ENCODE results near the gene EEF1AKMT2.
"Not testable (repeated sequence)": the region's sequence is repeated elsewhere in the genome, so short reads cannot be mapped to it uniquely, and the experiment has no call there.

EEF1AKMT2 gene

DNA sequence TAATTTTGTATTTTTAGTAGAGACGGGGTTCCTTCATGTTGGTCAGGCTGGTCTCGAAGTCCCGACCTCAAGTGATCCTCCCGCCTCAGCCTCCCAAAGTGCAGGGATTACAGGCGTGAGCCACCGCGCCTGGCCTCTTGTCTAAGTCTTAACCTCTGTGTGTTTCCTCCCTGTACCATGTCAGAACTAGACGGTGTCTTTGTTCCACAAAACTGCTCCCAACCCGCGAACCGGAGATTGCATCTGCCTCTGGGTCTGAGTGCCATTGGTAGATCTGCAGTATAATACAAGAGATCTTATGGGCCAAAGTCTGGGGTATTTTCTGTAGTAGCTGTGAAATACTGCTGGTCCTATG, 1.3 kb upstream of the EEF1AKMT2 start:
- H3K27ac Mint-ChIP-seq: peak overlapping the region; percentile 83
- H3K4me3 Mint-ChIP-seq: peak overlapping the region; percentile 98
- peaks cover 3% of the 10 kb centered on the region for H3K36me3 Mint-ChIP-seq
- H3K27me3 Mint-ChIP-seq: no peaks in the 10 kb centered on the region
- peaks cover 21% of the 10 kb centered on the region for H3K4me1 Mint-ChIP-seq
- H3K9me3 Mint-ChIP-seq: no peaks in the 10 kb centered on the region

- not testable (repeated sequence) for H3K27ac Mint-ChIP-seq, H3K4me1 Mint-ChIP-seq, H3K4me3 Mint-ChIP-seq, H3K9me3 Mint-ChIP-seq, H3K36me3 Mint-ChIP-seq, H3K27me3 Mint-ChIP-seq
These were observed 8.8 kb downstream of the EEF1AKMT2 start for GRCh38 chr10:124782900-124783299.

GRCh38 chr10:124768791-124769190, 22.9 kb downstream of the EEF1AKMT2 start:
- H3K36me3 Mint-ChIP-seq: peaks cover 21% of the 10 kb centered on the region

DNA sequence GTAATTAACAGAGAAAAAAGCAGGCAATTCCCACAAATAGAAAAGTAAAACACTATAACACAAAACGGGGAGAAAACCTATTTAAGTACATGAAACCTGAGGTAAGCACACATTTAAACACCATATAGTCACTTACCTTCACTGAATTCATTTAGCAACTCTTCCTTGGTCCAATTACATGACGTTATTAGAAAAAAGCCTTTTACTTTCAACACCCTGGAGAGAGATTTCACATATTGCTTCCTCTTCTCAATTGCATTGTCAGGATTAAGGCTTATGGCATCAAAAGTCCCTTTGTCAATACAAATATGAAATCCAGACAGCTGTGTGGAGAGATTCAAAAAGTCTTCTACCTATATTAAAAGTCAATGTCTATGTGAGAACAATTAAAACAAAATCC, 26.4 kb downstream of the EEF1AKMT2 start:
- no peaks in the 10 kb centered on the region for H3K9me3 Mint-ChIP-seq
- no peaks in the 10 kb centered on the region for H3K27me3 Mint-ChIP-seq
- peaks cover 8% of the 10 kb centered on the region for H3K36me3 Mint-ChIP-seq

More at GRCh38 chr10:124768791-124769190, 22.9 kb downstream of the EEF1AKMT2 start:
- Mint-ChIP-seq H3K4me3 (no peak overlapping the region), H3K4me1 (no peaks in the 10 kb centered on the region), H3K9me3 (no peaks in the 10 kb centered on the region), H3K27me3 (no peaks in the 10 kb centered on the region), H3K27ac (no peak overlapping the region)

DNA sequence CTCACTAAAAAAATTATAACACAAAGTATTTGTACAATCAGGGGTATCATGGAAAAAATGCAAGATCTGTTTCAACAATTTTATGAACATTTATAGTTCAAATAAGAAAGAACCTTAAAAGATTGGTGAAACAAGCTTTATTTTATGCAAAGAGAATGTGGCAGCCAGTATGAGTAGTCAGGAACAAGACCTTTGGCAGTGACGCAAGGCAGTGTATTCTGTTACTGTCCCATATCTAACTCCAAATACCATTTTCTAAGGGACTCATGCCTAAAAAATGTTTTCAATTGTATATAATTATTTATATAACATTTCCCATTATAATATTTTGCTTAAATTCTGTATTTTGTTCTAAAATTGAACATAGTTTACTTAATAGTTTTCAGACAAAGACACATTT, 28.4 kb downstream of the EEF1AKMT2 start:
- Mint-ChIP-seq H3K9me3 (no peaks in the 10 kb centered on the region), H3K4me3 (no peak overlapping the region), H3K36me3 (peaks cover 11% of the 10 kb centered on the region)

More for the DNA sequence above, 26.4 kb downstream of the EEF1AKMT2 start:
- Mint-ChIP-seq H3K4me1 (no peaks in the 10 kb centered on the region), H3K4me3 (no peak overlapping the region), H3K27ac (no peak overlapping the region)

GRCh38 chr10:124762281-124762680, 29.4 kb downstream of the EEF1AKMT2 start:
- no peaks in the 10 kb centered on the region for H3K9me3 Mint-ChIP-seq
- no peaks in the 10 kb centered on the region for H3K27me3 Mint-ChIP-seq
- H3K4me1 Mint-ChIP-seq: peaks cover 5% of the 10 kb centered on the region
- no peak overlapping the region for H3K27ac Mint-ChIP-seq
- peaks cover 9% of the 10 kb centered on the region for H3K36me3 Mint-ChIP-seq
- H3K4me3 Mint-ChIP-seq: no peak overlapping the region

More for the DNA sequence above, 28.4 kb downstream of the EEF1AKMT2 start:
- peaks cover 5% of the 10 kb centered on the region for H3K4me1 Mint-ChIP-seq
- no peak overlapping the region for H3K27ac Mint-ChIP-seq
- H3K27me3 Mint-ChIP-seq: no peaks in the 10 kb centered on the region

DNA sequence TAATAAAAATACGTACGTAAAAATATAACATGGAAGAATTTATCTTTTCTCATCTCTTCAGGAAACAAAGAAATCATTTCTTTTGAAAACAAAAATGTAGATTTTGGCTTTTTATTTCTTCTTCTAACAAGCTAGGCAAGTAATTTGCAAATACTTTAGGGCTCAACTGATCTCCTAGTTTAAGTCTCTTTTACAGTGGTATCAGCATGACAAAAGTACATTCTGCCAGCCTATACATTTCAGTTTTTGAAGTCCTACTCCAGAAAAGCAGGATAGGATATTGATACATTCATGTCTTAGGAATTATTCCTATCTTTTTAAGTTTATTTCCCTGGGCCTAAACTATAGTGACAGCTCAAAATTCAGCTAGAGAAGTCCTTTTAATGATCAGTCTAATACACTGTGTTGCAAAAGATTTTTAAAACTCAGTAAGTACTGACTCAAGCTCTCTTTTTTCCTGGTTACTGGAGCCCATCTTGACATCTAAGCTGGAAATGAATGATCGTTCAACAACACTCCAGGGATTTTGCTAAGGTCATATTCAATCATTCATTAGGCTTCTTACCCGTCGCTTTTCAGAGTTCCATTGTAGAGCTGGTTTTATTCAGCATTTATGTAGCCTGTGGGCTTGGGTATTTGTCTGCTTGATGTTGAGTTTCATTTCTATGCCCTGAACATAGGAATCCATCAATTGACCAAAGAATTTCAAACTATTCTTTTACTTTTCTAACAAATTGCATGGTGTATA, 35.4 kb downstream of the EEF1AKMT2 start:
- peaks cover 5% of the 10 kb centered on the region for H3K36me3 Mint-ChIP-seq

DNA sequence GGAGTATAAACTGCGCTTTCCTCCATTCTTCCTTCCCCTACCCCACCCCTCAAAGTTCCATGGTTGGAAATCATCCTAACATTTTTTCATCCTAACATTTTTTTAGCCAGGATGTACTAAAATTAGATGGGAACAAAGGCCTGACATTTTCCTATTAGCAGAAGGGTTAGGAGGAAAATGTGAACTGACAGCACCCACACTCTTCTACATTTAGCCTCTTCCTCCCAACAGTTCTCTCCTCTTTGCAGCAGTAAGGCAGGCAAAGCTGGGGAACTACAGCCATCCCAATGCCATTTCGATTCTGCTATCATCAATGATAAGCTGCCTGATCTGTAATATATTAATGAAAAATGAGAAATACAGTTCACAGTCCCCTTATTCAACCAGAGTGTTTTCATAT, 36.1 kb downstream of the EEF1AKMT2 start:
- Mint-ChIP-seq H3K36me3 (peaks cover 5% of the 10 kb centered on the region), H3K4me1 (peaks cover 5% of the 10 kb centered on the region), H3K27me3 (no peaks in the 10 kb centered on the region), H3K4me3 (no peak overlapping the region), H3K27ac (no peak overlapping the region), H3K9me3 (no peaks in the 10 kb centered on the region)

More for the DNA sequence above, 35.4 kb downstream of the EEF1AKMT2 start:
- H3K4me1 Mint-ChIP-seq: peaks cover 5% of the 10 kb centered on the region
- no peak overlapping the region for H3K27ac Mint-ChIP-seq
- no peaks in the 10 kb centered on the region for H3K9me3 Mint-ChIP-seq
- H3K4me3 Mint-ChIP-seq: no peak overlapping the region
- H3K27me3 Mint-ChIP-seq: no peaks in the 10 kb centered on the region

- H3K27me3 Mint-ChIP-seq: no peaks in the 10 kb centered on the region
- no peak overlapping the region for H3K27ac Mint-ChIP-seq
- H3K4me1 Mint-ChIP-seq: peaks cover 8% of the 10 kb centered on the region
- H3K4me3 Mint-ChIP-seq: no peak overlapping the region
- peaks cover 2% of the 10 kb centered on the region for H3K36me3 Mint-ChIP-seq
- H3K9me3 Mint-ChIP-seq: no peaks in the 10 kb centered on the region
These were observed 37.5 kb downstream of the EEF1AKMT2 start for GRCh38 chr10:124754227-124754626.

- Mint-ChIP-seq H3K27me3 (no peaks in the 10 kb centered on the region), H3K9me3 (no peaks in the 10 kb centered on the region), H3K36me3 (no peaks in the 10 kb centered on the region), H3K4me3 (no peak overlapping the region), H3K4me1 (peaks cover 24% of the 10 kb centered on the region), H3K27ac (peak overlapping the region; percentile 46)
These were observed 42.6 kb downstream of the EEF1AKMT2 start for GRCh38 chr10:124748953-124749645.

GRCh38 chr10:124748166-124748565, 43.5 kb downstream of the EEF1AKMT2 start:
- Mint-ChIP-seq H3K27ac (peak overlapping the region; percentile 46), H3K4me3 (no peak overlapping the region), H3K4me1 (peaks cover 24% of the 10 kb centered on the region), H3K27me3 (no peaks in the 10 kb centered on the region), H3K9me3 (no peaks in the 10 kb centered on the region), H3K36me3 (no peaks in the 10 kb centered on the region)

DNA sequence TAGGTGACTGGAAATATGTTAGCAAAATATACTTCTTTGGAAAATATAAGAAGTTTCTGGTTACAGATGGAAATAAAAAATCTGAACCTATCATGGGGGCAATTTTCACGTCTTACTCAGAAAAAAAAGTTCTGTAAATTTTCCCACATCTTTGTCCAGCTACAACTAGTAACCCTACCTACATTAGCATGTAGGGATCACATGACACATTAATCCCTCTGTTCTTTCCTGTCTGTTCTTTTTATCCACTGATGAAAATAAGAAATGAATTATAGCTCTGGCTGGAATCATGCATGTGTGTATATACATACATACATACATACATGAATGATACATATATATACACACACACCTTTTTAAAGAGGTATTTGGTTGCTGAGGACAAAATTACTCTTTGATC, 43.9 kb downstream of the EEF1AKMT2 start:
- no peaks in the 10 kb centered on the region for H3K9me3 Mint-ChIP-seq
- H3K27me3 Mint-ChIP-seq: no peaks in the 10 kb centered on the region
- no peaks in the 10 kb centered on the region for H3K36me3 Mint-ChIP-seq
- H3K4me1 Mint-ChIP-seq: peaks cover 26% of the 10 kb centered on the region
- no peak overlapping the region for H3K4me3 Mint-ChIP-seq
- no peak overlapping the region for H3K27ac Mint-ChIP-seq

DNA sequence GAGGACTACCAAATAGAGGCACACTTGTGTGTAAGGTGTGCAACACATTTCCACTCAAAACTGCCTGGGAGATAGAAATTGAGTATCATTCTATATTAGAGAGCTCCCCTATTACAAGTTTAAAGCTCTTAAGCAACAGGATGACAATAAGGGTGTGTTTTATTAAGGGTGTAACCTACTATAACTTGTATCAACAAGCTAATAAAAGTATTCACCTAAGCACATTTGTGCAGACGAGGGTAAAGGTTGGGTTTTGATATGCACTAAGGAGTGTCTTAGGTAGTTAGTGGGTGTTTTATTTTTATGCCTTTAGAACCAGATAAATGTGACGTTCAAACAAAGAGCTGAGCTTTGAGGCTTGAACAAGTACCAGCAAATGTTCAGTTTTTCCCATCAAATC, 44.7 kb downstream of the EEF1AKMT2 start:
- Mint-ChIP-seq H3K36me3 (no peaks in the 10 kb centered on the region), H3K4me1 (peaks cover 34% of the 10 kb centered on the region), H3K27me3 (no peaks in the 10 kb centered on the region), H3K27ac (no peak overlapping the region), H3K4me3 (no peak overlapping the region), H3K9me3 (no peaks in the 10 kb centered on the region)

DNA sequence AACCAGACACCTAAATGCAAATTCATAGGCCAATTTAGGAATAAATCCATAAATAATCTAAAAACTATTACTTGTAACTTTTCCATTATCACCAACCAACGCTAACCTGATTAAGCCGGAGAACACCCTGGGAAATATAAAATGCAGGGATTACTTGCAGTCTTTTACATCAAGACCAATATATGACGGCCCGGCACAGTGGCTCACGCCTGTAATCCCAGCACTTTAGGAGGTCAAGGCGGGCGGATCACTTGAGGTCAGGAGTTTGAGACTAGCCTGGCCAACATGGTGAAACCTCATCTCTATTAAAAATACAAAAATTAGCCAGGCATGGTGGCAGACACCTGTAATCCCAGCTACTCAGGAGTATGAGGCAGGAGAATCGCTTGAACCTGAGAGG, 45.2 kb downstream of the EEF1AKMT2 start:
- not testable (repeated sequence) for H3K36me3 Mint-ChIP-seq, H3K27ac Mint-ChIP-seq, H3K27me3 Mint-ChIP-seq, H3K9me3 Mint-ChIP-seq, H3K4me3 Mint-ChIP-seq
- H3K4me1 Mint-ChIP-seq: peaks cover 39% of the 10 kb centered on the region

- no peak overlapping the region for H3K27ac Mint-ChIP-seq
- H3K4me3 Mint-ChIP-seq: peak overlapping the region; percentile 33
These were observed 46.0 kb downstream of the EEF1AKMT2 start for GRCh38 chr10:124745673-124746072.

GRCh38 chr10:124745252-124745651, 46.4 kb downstream of the EEF1AKMT2 start:
- no peaks in the 10 kb centered on the region for H3K9me3 Mint-ChIP-seq
- peak overlapping the region; percentile 83 for H3K4me3 Mint-ChIP-seq

More at GRCh38 chr10:124745673-124746072, 46.0 kb downstream of the EEF1AKMT2 start:
- peaks cover 47% of the 10 kb centered on the region for H3K4me1 Mint-ChIP-seq
- H3K36me3 Mint-ChIP-seq: no peaks in the 10 kb centered on the region
- H3K9me3 Mint-ChIP-seq: no peaks in the 10 kb centered on the region
- H3K27me3 Mint-ChIP-seq: no peaks in the 10 kb centered on the region

More at GRCh38 chr10:124745252-124745651, 46.4 kb downstream of the EEF1AKMT2 start:
- Mint-ChIP-seq H3K4me1 (peaks cover 51% of the 10 kb centered on the region), H3K36me3 (no peaks in the 10 kb centered on the region), H3K27ac (no peak overlapping the region), H3K27me3 (no peaks in the 10 kb centered on the region)
